HCT116 (cell line): ENCODE measurements around the gene NEUROD4. TPM values are rescaled to one million over a fixed set of nuclear protein-coding genes. Genes with fewer than 3 reads are reported as not detected.
A peak's percentile ranks its signal among the peaks of the same experiment; 100 is the strongest.

ENCODE experiments used
- ATAC-seq: fragments of 200-7000 bp; cut with Tn5 transposase; 2 replicates; pipeline ENCODE4 v1.9.1; 2020; ENCODE audit warnings: mild to moderate bottlenecking, moderate library complexity
- BruUV-seq: library from RNA; stranded (reverse); fragments of 400-500 nt; replicated peaks from 2 replicates; lab custom pipeline; 2021; lab: Mats Ljungman, UMichigan
- CTCF ChIA-PET: fragments of 300-600 bp; sonication (Branson Sonifier 250); formaldehyde crosslinking; loops from one replicate; lab custom pipeline; 2021; ENCODE audit warnings: antibody characterized with exemption; lab: Charles Lee
- POLR2A ChIA-PET: fragments of 300-600, 350-600 bp; sonication (Branson Sonifier 250); formaldehyde crosslinking; loops from one replicate; lab custom pipeline; 2021; ENCODE audit warnings: antibody characterized with exemption; lab: Charles Lee
- RAD21 ChIA-PET, 2 experiments: fragments of 300-600 bp; sonication (Branson Sonifier 250); formaldehyde crosslinking; loops; one replicate each; lab custom pipeline; 2023; ENCODE audit warnings: low total read pairs in 2 of 2; ENCODE audit not compliant: uncharacterized antibody in 2 of 2, unreplicated experiment in 2 of 2, low non-redundant PET in 1 of 2; lab: Charles Lee
- DNase-seq: peaks from one replicate; pipeline ENCODE4 v3.0.0-alpha.2; 2010; ENCODE audit warnings: low read depth, low spot score
- H2AFZ ChIP-seq: fragments of 200-600 bp; shearing (Covaris generic), sonication (generic); 2 replicates; pipeline ENCODE4 v1.6.1; 2017; ENCODE audit warnings: low read depth, mixed run types, mixed read lengths, antibody characterized with exemption, low read length; ENCODE audit not compliant: poor library complexity, severe bottlenecking
- H3K27ac ChIP-seq: 2 replicates; pipeline ENCODE4 v1.5.1; 2012; ENCODE audit warnings: low read depth, low read length
- H3K27me3 ChIP-seq: fragments of 200-600 bp; sonication (generic); 2 replicates; pipeline ENCODE4 v1.6.1; 2016; ENCODE audit warnings: mixed run types, low read length, mixed read lengths; ENCODE audit not compliant: insufficient read depth
- H3K36me3 ChIP-seq, 2 experiments: fragments of 200-500 bp in 1 of 2; fragments of 200-600 bp in 1 of 2; sonication (Bioruptor generic) in 1 of 2; sonication (generic) in 1 of 2; 2 replicates each; pipeline versions ENCODE4 v1.5.1 to v1.6.1; 2014 to 2016; ENCODE audit warnings: low read length in 2 of 2, inconsistent platforms in 1 of 2, mixed read lengths in 1 of 2, mixed run types in 1 of 2; ENCODE audit not compliant: insufficient read depth in 2 of 2, control insufficient read depth in 1 of 2
- H3K4me1 ChIP-seq, 2 experiments: fragments of 200-600 bp in 1 of 2; sonication (generic) in 1 of 2; 2 replicates each; pipeline versions ENCODE4 v1.5.1 to v1.6.1; 2012 to 2017; ENCODE audit warnings: low read length in 2 of 2, inconsistent platforms in 1 of 2, mild to moderate bottlenecking in 1 of 2, mixed read lengths in 1 of 2, mixed run types in 1 of 2, moderate library complexity in 1 of 2; ENCODE audit not compliant: insufficient read depth in 2 of 2, control insufficient read depth in 1 of 2
- H3K4me2 ChIP-seq: fragments of 200-600 bp; sonication (generic); 2 replicates; pipeline ENCODE4 v1.6.1; 2017; ENCODE audit warnings: mixed run types, low read length, mixed read lengths
- H3K4me3 ChIP-seq, 2 experiments: fragments of 200-600 bp in 1 of 2; sonication (generic) in 1 of 2; replicated peaks in 1 of 2; 2 replicates each; pipeline ENCODE4 v1.5.1; 2011 to 2016; ENCODE audit warnings: low read length in 2 of 2, control low read depth in 1 of 2, low read depth in 1 of 2, mild to moderate bottlenecking in 1 of 2, mixed read lengths in 1 of 2, mixed run types in 1 of 2
- H3K79me2 ChIP-seq: fragments of 200-600 bp; sonication (generic); 2 replicates; pipeline ENCODE4 v1.6.1; 2017; ENCODE audit warnings: mild to moderate bottlenecking, mixed run types, low read length, moderate library complexity, mixed read lengths; ENCODE audit not compliant: insufficient read depth
- H3K9ac ChIP-seq: fragments of 200-600 bp; sonication (generic); 2 replicates; pipeline ENCODE4 v1.6.1; 2016; ENCODE audit warnings: low read length, mixed read lengths
- H3K9me2 ChIP-seq: fragments of 200-600 bp; sonication (generic), shearing (Covaris generic); 2 replicates; pipeline ENCODE4 v1.6.1; 2017; ENCODE audit warnings: mixed run types, mild to moderate bottlenecking, moderate library complexity; ENCODE audit not compliant: insufficient read depth
- H3K9me3 ChIP-seq, 2 experiments: fragments of 200-500 bp in 1 of 2; fragments of 200-600 bp in 1 of 2; sonication (Bioruptor generic) in 1 of 2; sonication (generic) in 1 of 2; 2 replicates each; pipeline ENCODE4 v1.6.1; 2014 to 2017; ENCODE audit warnings: low read length in 2 of 2, mixed read lengths in 2 of 2, inconsistent platforms in 1 of 2, low read depth in 1 of 2, mild to moderate bottlenecking in 1 of 2, mixed run types in 1 of 2, moderate library complexity in 1 of 2; ENCODE audit not compliant: control insufficient read depth in 1 of 2, insufficient read depth in 1 of 2
- H4K20me1 ChIP-seq: fragments of 200-600 bp; sonication (generic), shearing (Covaris generic); 2 replicates; pipeline ENCODE4 v1.6.1; 2017; ENCODE audit warnings: mixed run types, mild to moderate bottlenecking, moderate library complexity; ENCODE audit not compliant: insufficient read depth
- EGR1 ChIP-seq: IDR thresholded peaks from 2 replicates; pipeline ENCODE4 v1.6.1; 2012; ENCODE audit warnings: low read depth
- RAD21 ChIP-seq: IDR thresholded peaks from 2 replicates; pipeline ENCODE4 v1.6.1; 2012; ENCODE audit warnings: low read depth, mild to moderate bottlenecking
- intact Hi-C: fragments of 100-400 bp; cut with micrococcal nuclease; formaldehyde crosslinking; loops from 2 replicates; pipeline ENCODE4 v1.10.0; 2022
- total RNA-seq: library from RNA; stranded (reverse); gene quantifications from one replicate; pipeline ENCODE4 v1.2.1, GENCODE V29; 2021; ENCODE audit not compliant: unreplicated experiment
- TF ChIP-seq, protein P1 (sequence below), 3 experiments: fragments of 200-600 bp in 1 of 3; sonication (generic) in 1 of 3; IDR thresholded peaks in 2 of 3; conservative IDR thresholded peaks in 1 of 3; 2 replicates each; pipeline ENCODE4 v1.5.1; 2012 to 2017; ENCODE audit warnings: low read depth in 2 of 3, low read length in 2 of 3, antibody characterized with exemption in 1 of 3, borderline replicate concordance in 1 of 3, control low read depth in 1 of 3, mild to moderate bottlenecking in 1 of 3, mixed read lengths in 1 of 3, mixed run types in 1 of 3, moderate library complexity in 1 of 3; ENCODE audit not compliant: insufficient read depth in 1 of 3

Gene NEUROD4
- total RNA-seq, 1 experiment from 2014 or later = not detected

DNA sequence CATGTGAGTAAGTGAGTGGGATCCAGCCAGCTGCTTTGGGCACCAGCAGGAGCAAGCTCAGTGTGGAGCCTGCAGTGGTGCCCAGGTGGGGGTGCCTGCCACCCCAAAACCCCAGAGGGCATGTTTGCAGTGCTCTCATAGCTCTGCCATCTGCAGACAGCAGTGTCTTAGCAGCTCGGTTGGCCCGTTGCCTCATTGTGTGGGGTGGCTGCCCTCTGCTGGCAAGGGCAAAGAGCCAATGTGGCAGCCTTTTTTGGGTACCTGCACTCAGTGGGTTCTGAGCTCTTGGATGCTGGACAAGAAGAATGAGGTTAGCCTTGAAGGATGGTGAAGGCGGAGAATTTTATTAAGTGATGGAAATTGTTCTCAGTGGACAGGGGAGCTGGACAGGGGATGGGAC lies 52.3 kb downstream of the NEUROD4 start:
- no peak overlapping the region for H2AFZ ChIP-seq
- no peaks in the 10 kb centered on the region for H4K20me1 ChIP-seq
- no peak overlapping the region for H3K4me2 ChIP-seq
- DNase-seq (peak; percentile 22), ATAC-seq (peak; percentile 73)
- no peaks in the 10 kb centered on the region for H3K9me2 ChIP-seq
- no peak overlapping the region for H3K27ac ChIP-seq
- BruUV-seq = no TSS peak
- ChIA-PET RAD21 (interaction anchor here (0.9 to 1.8 kb wide), 4 partner anchors 75 to 370 kb away, joined by 3 to 31 read pairs (median 13); no protein-coding TSS in a partner anchor), POLR2A (interaction anchor here (1.8 kb wide), 1 partner anchor 79 kb away, joined by 7 read pairs; no protein-coding TSS in a partner anchor), CTCF (interaction anchor here (0.6 to 10.1 kb wide), 34 partner anchors 13 to 545 kb away, joined by 3 to 325 read pairs (median 4); no protein-coding TSS in a partner anchor)
- no peaks in the 10 kb centered on the region for H3K79me2 ChIP-seq
- TF ChIP-seq RAD21 (peak; percentile 66), EGR1 (no peak)
- TF ChIP-seq, protein P1, sequence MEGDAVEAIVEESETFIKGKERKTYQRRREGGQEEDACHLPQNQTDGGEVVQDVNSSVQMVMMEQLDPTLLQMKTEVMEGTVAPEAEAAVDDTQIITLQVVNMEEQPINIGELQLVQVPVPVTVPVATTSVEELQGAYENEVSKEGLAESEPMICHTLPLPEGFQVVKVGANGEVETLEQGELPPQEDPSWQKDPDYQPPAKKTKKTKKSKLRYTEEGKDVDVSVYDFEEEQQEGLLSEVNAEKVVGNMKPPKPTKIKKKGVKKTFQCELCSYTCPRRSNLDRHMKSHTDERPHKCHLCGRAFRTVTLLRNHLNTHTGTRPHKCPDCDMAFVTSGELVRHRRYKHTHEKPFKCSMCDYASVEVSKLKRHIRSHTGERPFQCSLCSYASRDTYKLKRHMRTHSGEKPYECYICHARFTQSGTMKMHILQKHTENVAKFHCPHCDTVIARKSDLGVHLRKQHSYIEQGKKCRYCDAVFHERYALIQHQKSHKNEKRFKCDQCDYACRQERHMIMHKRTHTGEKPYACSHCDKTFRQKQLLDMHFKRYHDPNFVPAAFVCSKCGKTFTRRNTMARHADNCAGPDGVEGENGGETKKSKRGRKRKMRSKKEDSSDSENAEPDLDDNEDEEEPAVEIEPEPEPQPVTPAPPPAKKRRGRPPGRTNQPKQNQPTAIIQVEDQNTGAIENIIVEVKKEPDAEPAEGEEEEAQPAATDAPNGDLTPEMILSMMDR (IDR thresholded peaks at IDR 0.05 in 2 of 3, conservative IDR thresholded peaks at IDR 0.05 in 1 of 3; ENCODE audit: borderline replicate concordance in 1 of 3, insufficient read depth in 1 of 3, low read depth in 2 of 3, low read length in 2 of 3) = peak; percentile 71 to 78 (median 77)
- H3K27me3 ChIP-seq = peaks cover 23% of the 10 kb centered on the region
- no peak overlapping the region for H3K9ac ChIP-seq
- H3K4me1 ChIP-seq = no peaks in the 10 kb centered on the region
- no peak overlapping the region for H3K4me3 ChIP-seq
- no peaks in the 10 kb centered on the region for H3K36me3 ChIP-seq
- intact Hi-C loops = loop anchor here (5.0 kb wide), 4 partner anchors 70 to 370 kb away; partner anchors contain the start of gene MUCL1
- no peaks in the 10 kb centered on the region for H3K9me3 ChIP-seq
